ENCODE data around the gene FAM229B. TPM values are rescaled to one million over a fixed set of nuclear protein-coding genes. Genes with fewer than 3 reads are reported as not detected.

FAM229B gene
- total and polyA plus RNA-seq, 4 experiments from 2014 or later, result 1.7 to 7.6 (median 2.9) TPM

GRCh38 chr6:112149236-112149635 lies 61.8 kb downstream of the FAM229B start:
- no peaks in the 10 kb centered on the region for H3K27me3 ChIP-seq (ENCODE audit: insufficient read depth, low read length)
- CTCF ChIA-PET (ENCODE audit: partially characterized antibody), result interaction anchor here (3.1 kb wide), 1 partner anchor 13 kb away, joined by 16 read pairs; no protein-coding TSS in a partner anchor
- H3K9me3 ChIP-seq (ENCODE audit: control insufficient read depth in 1 of 2, low read length in 2 of 2), result no peaks in the 10 kb centered on the region
- POLR2A ChIA-PET (ENCODE audit: partially characterized antibody), result no interaction called here
- Mint-ChIP-seq H3K36me3 (no peaks in the 10 kb centered on the region), H3K4me1 (peaks cover 0 to under 1% (median 0%) of the 10 kb centered on the region in 4 donors), H3K27me3 (peaks cover 9 to 10% of the 10 kb centered on the region in 2 donors), H3K27ac (no peak overlapping the region), H3K4me3 (no peak overlapping the region), H3K9me3 (no peaks in the 10 kb centered on the region)
- no peak overlapping the region for H3K27ac ChIP-seq (ENCODE audit: low read depth, low read length)
- no peaks in the 10 kb centered on the region for H3K4me1 ChIP-seq (ENCODE audit: insufficient read depth, low read length)
- no peak overlapping the region for H3K4me3 ChIP-seq (ENCODE audit: low read length in 2 of 2)
- intact Hi-C loops (cut with micrococcal nuclease), result no loop called here
- no peak for DNase-seq
- no peaks in the 10 kb centered on the region for H3K36me3 ChIP-seq (ENCODE audit: insufficient read depth, low read length)

DNA sequence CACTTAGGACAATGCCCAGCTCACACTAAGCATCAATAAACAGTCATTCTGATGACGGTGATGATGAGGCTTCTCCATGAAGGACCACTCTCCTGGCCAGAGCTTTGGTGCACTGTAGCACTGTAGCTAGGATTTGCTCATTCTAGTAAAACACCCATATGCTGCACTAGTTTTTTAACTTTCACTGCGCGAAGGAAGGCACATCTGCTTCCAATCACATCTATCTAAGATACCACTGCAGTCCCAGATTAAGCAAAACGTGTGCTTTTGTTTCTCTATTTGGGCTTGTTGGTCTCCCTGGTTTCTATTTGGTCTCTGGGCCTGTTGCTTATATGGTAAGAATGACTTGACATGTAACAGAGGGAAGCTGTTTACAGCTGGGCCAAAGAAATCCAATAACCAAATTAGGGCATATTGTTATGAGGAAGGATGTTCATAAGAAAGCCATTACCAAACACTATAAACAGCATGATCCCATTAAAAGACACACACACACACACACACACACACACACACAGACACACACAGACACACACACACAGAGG lies 62.4 kb downstream of the FAM229B start:
- H3K36me3 ChIP-seq (ENCODE audit: insufficient read depth, low read length), result no peaks in the 10 kb centered on the region
- POLR2A ChIA-PET (ENCODE audit: partially characterized antibody), result no interaction called here
- Mint-ChIP-seq H3K4me1 (no peaks in the 10 kb centered on the region), H3K9me3 (no peaks in the 10 kb centered on the region), H3K27me3 (peaks cover 9 to 10% of the 10 kb centered on the region in 2 donors), H3K36me3 (no peaks in the 10 kb centered on the region), H3K27ac (no peak overlapping the region), H3K4me3 (no peak overlapping the region)
- no peak overlapping the region for H3K4me3 ChIP-seq (ENCODE audit: low read length in 2 of 2)
- CTCF ChIA-PET (ENCODE audit: partially characterized antibody), result interaction anchor here (3.1 kb wide), 1 partner anchor 12 kb away, joined by 16 read pairs; no protein-coding TSS in a partner anchor
- H3K9me3 ChIP-seq (ENCODE audit: control insufficient read depth in 1 of 2, low read length in 2 of 2), result no peaks in the 10 kb centered on the region
- no peaks in the 10 kb centered on the region for H3K27me3 ChIP-seq (ENCODE audit: insufficient read depth, low read length)
- no peak for DNase-seq
- intact Hi-C loops (cut with micrococcal nuclease), result no loop called here
- no peaks in the 10 kb centered on the region for H3K4me1 ChIP-seq (ENCODE audit: insufficient read depth, low read length)
- no peak overlapping the region for H3K27ac ChIP-seq (ENCODE audit: low read depth, low read length)

GRCh38 chr6:112150363-112150762 lies 63.0 kb downstream of the FAM229B start:
- H3K27ac ChIP-seq (ENCODE audit: low read depth, low read length), result no peak overlapping the region
- CTCF ChIA-PET (ENCODE audit: partially characterized antibody), result interaction anchor here (3.1 kb wide), 1 partner anchor 12 kb away, joined by 16 read pairs; no protein-coding TSS in a partner anchor
- no peaks in the 10 kb centered on the region for H3K36me3 ChIP-seq (ENCODE audit: insufficient read depth, low read length)
- Mint-ChIP-seq H3K27ac (no peak overlapping the region), H3K36me3 (no peaks in the 10 kb centered on the region), H3K4me1 (no peaks in the 10 kb centered on the region), H3K4me3 (no peak overlapping the region), H3K9me3 (no peaks in the 10 kb centered on the region), H3K27me3 (peaks cover 9 to 10% of the 10 kb centered on the region in 2 donors)
- H3K9me3 ChIP-seq (ENCODE audit: control insufficient read depth in 1 of 2, low read length in 2 of 2), result no peaks in the 10 kb centered on the region
- intact Hi-C loops (cut with micrococcal nuclease), result no loop called here
- H3K4me3 ChIP-seq (ENCODE audit: low read length in 2 of 2), result no peak overlapping the region
- POLR2A ChIA-PET (ENCODE audit: partially characterized antibody), result no interaction called here
- no peaks in the 10 kb centered on the region for H3K27me3 ChIP-seq (ENCODE audit: insufficient read depth, low read length)
- no peak for DNase-seq
- H3K4me1 ChIP-seq (ENCODE audit: insufficient read depth, low read length), result no peaks in the 10 kb centered on the region

Other genes starting within 250 kb of the FAM229B start
- 100 to 1,000 TPM; 664 to 713 TPM for gene FYN, start 214.1 kb upstream of the FAM229B start, total RNA-seq
- 100 to 1,000 TPM; 338 to 463 TPM for gene FYN, start 214.1 kb upstream of the FAM229B start, polyA plus RNA-seq
- not detected for gene CCN6, start 33.5 kb upstream of the FAM229B start, total RNA-seq
- gene CCN6, start 33.5 kb upstream of the FAM229B start, polyA plus RNA-seq, result under 1 TPM in 1 of 2 donors, not detected in 1; 0.09 TPM
- gene TUBE1, start 109 bp upstream of the FAM229B start, total RNA-seq, result 10 to 100 TPM; 40.6 to 45.2 TPM
- 10 to 100 TPM; 15.6 to 19.0 TPM for gene TUBE1, start 109 bp upstream of the FAM229B start, polyA plus RNA-seq
- not detected for gene LAMA4, start 167.0 kb downstream of the FAM229B start, total RNA-seq
- not detected for gene LAMA4, start 167.0 kb downstream of the FAM229B start, polyA plus RNA-seq